Endothelial cell of umbilical vein (primary cell): ENCODE results near the gene HK1. TPM values are rescaled to one million over a fixed set of nuclear protein-coding genes. Genes with fewer than 3 reads are reported as not detected.

ENCODE experiments used
- BruUV-seq: library from RNA; stranded (reverse); fragments of 400-500 nt; replicated peaks from 2 replicates; lab custom pipeline; 2021; lab: Mats Ljungman, UMichigan
- CTCF ChIA-PET: fragments of 300-600, 350-600 bp; sonication (Branson Sonifier 250); formaldehyde crosslinking; loops from one replicate; lab custom pipeline; 2021; ENCODE audit warnings: antibody characterized with exemption, inconsistent platforms; lab: Charles Lee
- POLR2A ChIA-PET: fragments of 300-600, 350-600 bp; sonication (Branson Sonifier 250); formaldehyde crosslinking; loops from one replicate; lab custom pipeline; 2021; ENCODE audit warnings: antibody characterized with exemption, inconsistent platforms; lab: Charles Lee
- DNase-seq: peaks from one replicate; pipeline ENCODE4 v3.0.0-alpha.2; 2011; ENCODE audit warnings: low read depth, low spot score
- FAIRE-seq: peaks from 2 replicates; lab custom pipeline; 2011; peaks lifted over from hg19 to GRCh38; lab: Jason Lieb, UNC
- H2AFZ ChIP-seq: 2 replicates; pipeline ENCODE4 v1.6.0; 2012; ENCODE audit warnings: low read depth, low read length, control low read depth, inconsistent platforms
- H3K27ac ChIP-seq: 2 replicates; pipeline ENCODE4 v1.5.1; 2011; ENCODE audit warnings: low read depth, mild to moderate bottlenecking, control low read depth, low read length, moderate library complexity; ENCODE audit not compliant: insufficient read depth
- H3K27me3 ChIP-seq, 2 experiments: 2 replicates each; pipeline versions ENCODE4 v1.6.0 to v1.6.1; 2011; ENCODE audit warnings: low read length in 2 of 2, mixed read lengths in 1 of 2; ENCODE audit not compliant: control insufficient read depth in 2 of 2, insufficient read depth in 2 of 2
- H3K36me3 ChIP-seq, 2 experiments: 2 replicates in 1 of 2; 3 replicates in 1 of 2; pipeline ENCODE4 v1.5.1; 2011; ENCODE audit warnings: low read length in 2 of 2, mild to moderate bottlenecking in 1 of 2, moderate library complexity in 1 of 2; ENCODE audit not compliant: control insufficient read depth in 2 of 2, insufficient read depth in 2 of 2; ENCODE audit errors: extremely low read depth in 1 of 2
- H3K4me1 ChIP-seq: 3 replicates; pipeline ENCODE4 v1.5.1; 2011; ENCODE audit warnings: mild to moderate bottlenecking, low read length; ENCODE audit not compliant: control insufficient read depth, insufficient read depth; ENCODE audit errors: extremely low read depth
- H3K4me2 ChIP-seq: 2 replicates; pipeline ENCODE4 v1.6.1; 2011; ENCODE audit warnings: low read length, control low read depth, mixed read lengths; ENCODE audit not compliant: insufficient read depth
- H3K4me3 ChIP-seq, 3 experiments: fragments of 200-600 bp in 1 of 3; sonication (generic), shearing (Covaris generic) in 1 of 3; replicated peaks in 1 of 3; 2 replicates each; pipeline ENCODE4 v1.5.1; 2011 to 2016; ENCODE audit warnings: control low read depth in 3 of 3, low read length in 3 of 3, mild to moderate bottlenecking in 2 of 3, inconsistent platforms in 1 of 3, low read depth in 1 of 3, moderate library complexity in 1 of 3; ENCODE audit not compliant: insufficient read depth in 1 of 3
- H3K79me2 ChIP-seq: 2 replicates; pipeline ENCODE4 v1.6.0; 2012; ENCODE audit warnings: low read length, inconsistent platforms; ENCODE audit not compliant: control insufficient read depth, insufficient read depth
- H3K9ac ChIP-seq: replicated peaks from 2 replicates; pipeline ENCODE3; 2011; ENCODE audit warnings: low read length, control low read depth; ENCODE audit not compliant: insufficient read depth; ENCODE audit errors: extremely low read depth
- H3K9me1 ChIP-seq: replicated peaks from 3 replicates; pipeline ENCODE4 v1.6.0; 2011; ENCODE audit warnings: mild to moderate bottlenecking, low read length; ENCODE audit not compliant: control insufficient read depth, insufficient read depth; ENCODE audit errors: extremely low read depth
- H3K9me3 ChIP-seq: replicated peaks from 2 replicates; pipeline ENCODE4 v1.5.1; 2012; ENCODE audit warnings: low read length, inconsistent platforms; ENCODE audit not compliant: control insufficient read depth, insufficient read depth
- H4K20me1 ChIP-seq: replicated peaks from 2 replicates; pipeline ENCODE3; 2011; ENCODE audit warnings: mild to moderate bottlenecking, low read length; ENCODE audit not compliant: control insufficient read depth, insufficient read depth; ENCODE audit errors: extremely low read depth
- EZH2 ChIP-seq: IDR thresholded peaks from 2 replicates; pipeline ENCODE4 v1.6.1; 2012; ENCODE audit warnings: borderline replicate concordance, low read depth, mild to moderate bottlenecking, moderate library complexity, low read length, inconsistent platforms; ENCODE audit not compliant: severe bottlenecking
- FOS ChIP-seq: IDR thresholded peaks from 2 replicates; pipeline ENCODE4 v1.6.1; 2011; ENCODE audit warnings: mild to moderate bottlenecking, low read length, moderate library complexity, borderline replicate concordance; ENCODE audit not compliant: insufficient read depth
- GATA2 ChIP-seq: IDR thresholded peaks from 2 replicates; pipeline ENCODE4 v1.7.0; 2011; ENCODE audit warnings: low read depth, mild to moderate bottlenecking, moderate library complexity, mixed read lengths, low read length; ENCODE audit not compliant: insufficient read length, insufficient read depth
- JUN ChIP-seq: IDR thresholded peaks from 2 replicates; pipeline ENCODE4 v1.6.1; 2011; ENCODE audit warnings: borderline replicate concordance, low read depth; ENCODE audit not compliant: insufficient read length, insufficient read depth
- MAX ChIP-seq: IDR thresholded peaks from 2 replicates; pipeline ENCODE4 v1.6.1; 2011; ENCODE audit not compliant: insufficient read depth, insufficient read length
- MYC ChIP-seq: IDR thresholded peaks from one replicate; pipeline ENCODE4 v1.6.1; 2011; ENCODE audit warnings: mild to moderate bottlenecking, low read depth, low read length
- POLR2A ChIP-seq: IDR thresholded peaks from 2 replicates; pipeline ENCODE4 v1.6.1; 2012; ENCODE audit warnings: low read depth, mild to moderate bottlenecking, control low read depth, low read length
- POLR2AphosphoS5 ChIP-seq: IDR thresholded peaks from 2 replicates; pipeline ENCODE4 v1.6.1; 2012; ENCODE audit warnings: low read depth, mild to moderate bottlenecking, control low read depth, low read length, moderate library complexity; ENCODE audit not compliant: insufficient read depth
- dilution Hi-C: fragments of 300-500 bp; cut with MboI; formaldehyde crosslinking; loops from one replicate; pipeline ENCODE4 v1.15.0; 2019; ENCODE audit warnings: low sequenced_read_pairs; ENCODE audit not compliant: extremely low pct_ligation_motif_present
- intact Hi-C: fragments of 100-400 bp; cut with micrococcal nuclease; formaldehyde crosslinking; loops from one replicate; pipeline ENCODE4 v1.10.0; 2022
- polyA plus RNA-seq, 4 experiments: library from polyadenylated mRNA; depleted of rRNA in 3 of 4; stranded (reverse) in 3 of 4; unstranded in 1 of 4; fragments of >200 nt; gene quantifications; 2 replicates each; pipeline versions ENCODE4 v1.2.1 to v1.2.3, GENCODE V29; 2011 to 2012; ENCODE audit warnings: missing spikeins in 1 of 4
- total RNA-seq: library from RNA; stranded (reverse); gene quantifications from 2 replicates; pipeline ENCODE4 v1.2.3, GENCODE V29; 2021
- TF ChIP-seq, protein P1 (sequence below), 2 donors: IDR thresholded peaks; 1 replicate in 1 of 2; 2 replicates in 1 of 2; pipeline ENCODE4 v1.5.1; 2011; ENCODE audit warnings: low read length in 2 of 2, mild to moderate bottlenecking in 2 of 2, moderate library complexity in 2 of 2, control low read depth in 1 of 2, inconsistent platforms in 1 of 2, low read depth in 1 of 2; ENCODE audit not compliant: insufficient read depth in 1 of 2; ENCODE audit errors: extremely low read depth in 1 of 2

Gene HK1
- total and polyA plus RNA-seq, 2 donors (not counting 3 experiments of a cell fraction or from before 2014, with no cell fraction given), result 50.8 to 121 TPM

DNA sequence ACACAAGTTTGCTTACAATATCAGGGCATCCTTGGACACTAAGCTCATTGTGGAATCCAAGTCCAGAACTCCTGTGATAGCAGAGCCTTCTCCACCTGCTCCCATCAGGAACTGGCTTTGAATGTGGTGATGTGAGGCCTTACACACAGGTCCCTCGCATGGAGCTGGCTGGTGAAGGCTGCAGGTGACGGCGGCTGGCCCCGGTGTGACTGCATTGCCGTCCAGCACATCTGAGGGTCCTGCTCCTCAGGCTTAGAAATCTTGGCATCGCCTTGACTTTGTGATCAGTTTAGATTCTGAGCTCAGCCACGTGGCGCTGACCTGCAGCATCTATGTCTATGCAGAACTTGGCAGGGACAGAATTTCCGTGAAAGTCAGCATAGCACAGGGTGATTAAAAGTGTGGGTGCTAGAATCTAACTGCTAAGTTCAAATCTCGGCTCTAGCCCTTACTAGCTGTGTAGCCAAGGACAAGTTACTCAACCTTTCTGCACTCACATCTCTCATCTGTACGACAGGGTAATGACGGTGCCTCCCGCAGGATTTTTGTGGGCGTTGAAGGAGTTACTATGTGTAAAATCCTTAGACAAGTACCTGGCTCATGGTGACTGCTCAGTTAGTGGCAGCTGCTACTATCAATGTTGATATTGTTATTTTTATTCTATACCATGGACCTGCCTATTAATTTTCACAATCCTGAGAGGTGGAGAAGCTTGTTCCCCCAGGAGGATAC, 31.5 kb upstream of the HK1 start:
- no peaks in the 10 kb centered on the region for H3K9me3 ChIP-seq
- no peak for FAIRE-seq
- H3K4me1 ChIP-seq, result no peaks in the 10 kb centered on the region
- H3K27ac ChIP-seq, result no peak overlapping the region
- CTCF ChIA-PET, result interaction anchor here (0.7 to 1.2 kb wide), 3 partner anchors 11 to 144 kb away, joined by 3 to 4 read pairs (median 4); no protein-coding TSS in a partner anchor
- H3K9ac ChIP-seq, result no peak overlapping the region
- dilution Hi-C loops, result loop anchor here (25.0 kb wide), 1 partner anchor 141 kb away; no protein-coding TSS in a partner anchor
- no peak overlapping the region for H3K4me2 ChIP-seq
- no peak for DNase-seq
- POLR2A ChIA-PET, result no interaction called here
- H3K4me3 ChIP-seq, result no peak overlapping the region
- TF ChIP-seq POLR2AphosphoS5, result no peak
- no peak for TF ChIP-seq FOS
- no peak for TF ChIP-seq EZH2
- no peak for TF ChIP-seq GATA2
- TF ChIP-seq JUN, result no peak
- TF ChIP-seq POLR2A, result no peak
- TF ChIP-seq, protein P1, sequence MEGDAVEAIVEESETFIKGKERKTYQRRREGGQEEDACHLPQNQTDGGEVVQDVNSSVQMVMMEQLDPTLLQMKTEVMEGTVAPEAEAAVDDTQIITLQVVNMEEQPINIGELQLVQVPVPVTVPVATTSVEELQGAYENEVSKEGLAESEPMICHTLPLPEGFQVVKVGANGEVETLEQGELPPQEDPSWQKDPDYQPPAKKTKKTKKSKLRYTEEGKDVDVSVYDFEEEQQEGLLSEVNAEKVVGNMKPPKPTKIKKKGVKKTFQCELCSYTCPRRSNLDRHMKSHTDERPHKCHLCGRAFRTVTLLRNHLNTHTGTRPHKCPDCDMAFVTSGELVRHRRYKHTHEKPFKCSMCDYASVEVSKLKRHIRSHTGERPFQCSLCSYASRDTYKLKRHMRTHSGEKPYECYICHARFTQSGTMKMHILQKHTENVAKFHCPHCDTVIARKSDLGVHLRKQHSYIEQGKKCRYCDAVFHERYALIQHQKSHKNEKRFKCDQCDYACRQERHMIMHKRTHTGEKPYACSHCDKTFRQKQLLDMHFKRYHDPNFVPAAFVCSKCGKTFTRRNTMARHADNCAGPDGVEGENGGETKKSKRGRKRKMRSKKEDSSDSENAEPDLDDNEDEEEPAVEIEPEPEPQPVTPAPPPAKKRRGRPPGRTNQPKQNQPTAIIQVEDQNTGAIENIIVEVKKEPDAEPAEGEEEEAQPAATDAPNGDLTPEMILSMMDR (IDR thresholded peaks at IDR 0.05; ENCODE audit: extremely low read depth in 1 of 2, insufficient read depth in 1 of 2, low read depth in 1 of 2, low read length in 2 of 2), result no peak
- TF ChIP-seq MYC, result no peak
- no peak for TF ChIP-seq MAX
- no peak overlapping the region for H2AFZ ChIP-seq
- H3K27me3 ChIP-seq, result no peaks in the 10 kb centered on the region
- no peaks in the 10 kb centered on the region for H3K9me1 ChIP-seq
- no peaks in the 10 kb centered on the region for H3K79me2 ChIP-seq
- no peaks in the 10 kb centered on the region for H4K20me1 ChIP-seq
- intact Hi-C loops, result no loop called here
- no peaks in the 10 kb centered on the region for H3K36me3 ChIP-seq
- BruUV-seq, result no TSS peak
